GM21786 (cell line): Measurements from ENCODE around the gene COLEC12.

Source experiments
- ATAC-seq: cut with Tn5 transposase; IDR thresholded peaks from one replicate; pipeline ENCODE4 v1.9.1; 2021; ENCODE audit not compliant: unreplicated experiment

COLEC12 gene

GRCh38 chr18:446941-447560 is 53.5 kb downstream of the COLEC12 start:
- no peak for ATAC-seq

GRCh38 chr18:445055-445454 is 55.4 kb downstream of the COLEC12 start:
- no peak for ATAC-seq

- no peak for ATAC-seq
Measured at GRCh38 chr18:438571-438970, 61.9 kb downstream of the COLEC12 start.

DNA sequence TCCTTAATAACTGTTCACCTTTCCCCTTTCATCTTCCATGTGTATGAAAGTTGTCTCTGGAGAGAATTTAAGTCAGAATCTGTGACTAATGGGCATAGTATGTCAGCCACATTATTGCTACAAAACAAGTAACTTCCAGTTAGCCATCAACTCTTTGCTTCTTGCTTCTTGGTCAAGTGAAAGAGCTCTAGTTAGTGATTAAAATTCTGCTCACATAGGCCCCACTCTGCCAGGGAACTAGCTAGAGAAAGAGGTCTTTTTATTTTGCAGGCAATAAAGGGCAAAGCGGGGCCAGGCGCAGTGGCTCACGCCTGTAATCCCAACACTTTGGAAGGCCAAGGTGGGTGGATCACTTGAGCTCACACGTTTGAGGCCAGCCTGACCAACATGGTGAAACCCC is 64.6 kb downstream of the COLEC12 start:
- ATAC-seq: no peak

DNA sequence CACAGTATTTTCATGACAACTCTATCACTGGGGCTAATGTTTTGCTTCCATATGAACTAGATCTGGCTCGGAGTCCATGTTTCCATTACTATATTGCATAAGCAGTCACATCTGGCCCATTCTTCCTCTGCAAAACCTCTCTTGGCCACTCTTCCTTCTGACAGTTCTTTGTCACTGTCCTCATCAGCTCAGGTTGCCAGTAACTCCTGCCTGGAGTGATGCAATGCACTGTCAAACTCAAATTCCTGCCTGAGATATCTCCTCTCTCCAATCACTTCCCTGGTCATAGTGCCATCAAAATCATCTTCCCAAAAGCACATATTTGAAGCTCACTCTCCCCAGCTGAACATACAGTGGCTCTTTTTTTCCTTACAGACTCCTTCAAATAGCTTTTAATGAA is 66.1 kb downstream of the COLEC12 start:
- no peak for ATAC-seq

DNA sequence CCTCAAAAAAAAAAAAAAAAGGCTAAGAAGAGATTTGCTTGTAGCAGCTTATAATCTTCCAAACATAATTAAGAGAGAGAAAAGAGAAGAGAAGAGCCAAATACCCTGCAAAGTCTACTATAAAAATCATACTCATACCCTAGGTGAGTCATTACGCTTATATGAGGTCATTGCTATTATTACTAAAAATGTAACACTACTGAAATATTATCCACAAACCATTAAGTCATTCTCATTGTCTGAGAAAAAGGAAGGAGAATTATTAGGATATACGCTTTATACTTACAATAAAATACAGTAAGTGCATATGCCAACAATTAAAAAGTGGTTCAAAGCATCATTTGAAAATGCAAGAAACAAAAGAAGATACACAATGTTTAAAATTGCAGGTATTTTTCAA is 66.5 kb downstream of the COLEC12 start:
- no peak for ATAC-seq

GRCh38 chr18:433298-433697 is 67.2 kb downstream of the COLEC12 start:
- no peak for ATAC-seq

DNA sequence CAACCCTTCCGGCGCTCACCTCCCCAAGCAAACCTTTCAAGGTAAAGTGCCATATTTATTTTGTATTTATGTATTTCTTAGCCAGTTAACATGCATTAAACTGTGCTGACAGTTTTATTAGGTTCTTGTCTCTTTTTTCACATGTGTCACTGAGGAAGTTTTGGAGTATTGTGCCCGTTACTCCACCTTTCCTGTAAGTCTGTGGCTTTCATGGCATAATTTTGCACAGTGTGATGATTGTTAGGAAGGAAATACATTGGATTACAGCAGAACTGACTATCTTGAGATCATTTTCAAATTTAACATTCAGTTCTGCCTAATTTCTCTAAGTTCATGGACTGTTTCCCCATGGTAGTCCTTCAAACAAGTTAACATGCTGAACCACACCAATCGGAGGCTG is 67.7 kb downstream of the COLEC12 start:
- ATAC-seq: no peak

DNA sequence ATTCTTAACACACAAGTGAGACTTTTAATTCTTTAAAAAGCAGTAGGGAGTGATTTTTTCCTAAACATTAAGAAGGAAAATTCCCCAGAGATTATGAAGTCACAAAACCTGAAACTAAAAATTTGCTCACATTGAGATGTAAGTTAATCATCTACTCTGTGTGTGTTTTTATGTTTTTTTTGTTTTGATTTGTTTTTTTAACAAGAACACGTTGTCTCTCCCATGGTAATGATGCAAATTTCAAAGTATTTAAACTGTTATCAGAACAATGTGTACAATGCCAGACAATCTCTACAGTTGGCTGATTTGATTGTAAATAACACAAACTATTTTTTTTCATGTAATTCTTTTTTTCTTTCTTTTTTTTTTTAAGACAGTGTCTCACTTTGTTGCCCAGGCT is 71.5 kb downstream of the COLEC12 start:
- ATAC-seq: no peak

DNA sequence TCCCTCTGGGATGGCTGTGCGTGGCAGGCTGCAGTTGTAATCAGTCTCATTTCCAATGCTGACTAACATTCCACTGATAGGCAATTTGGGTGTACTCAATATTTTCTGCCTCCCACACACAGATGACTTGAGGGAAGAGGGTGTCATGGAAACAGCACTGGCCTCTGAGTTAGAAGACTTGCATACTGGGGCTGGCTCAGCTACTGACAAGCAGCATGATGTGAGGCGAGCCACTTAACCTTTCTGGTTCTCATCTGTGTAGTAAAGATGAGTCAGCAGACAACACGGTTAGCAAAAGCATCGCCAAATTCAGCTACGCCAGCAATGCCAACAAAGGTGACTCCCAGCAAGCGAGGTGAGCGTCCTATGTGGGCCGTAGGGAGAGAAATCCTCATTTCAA is 73.5 kb downstream of the COLEC12 start:
- no peak for ATAC-seq

DNA sequence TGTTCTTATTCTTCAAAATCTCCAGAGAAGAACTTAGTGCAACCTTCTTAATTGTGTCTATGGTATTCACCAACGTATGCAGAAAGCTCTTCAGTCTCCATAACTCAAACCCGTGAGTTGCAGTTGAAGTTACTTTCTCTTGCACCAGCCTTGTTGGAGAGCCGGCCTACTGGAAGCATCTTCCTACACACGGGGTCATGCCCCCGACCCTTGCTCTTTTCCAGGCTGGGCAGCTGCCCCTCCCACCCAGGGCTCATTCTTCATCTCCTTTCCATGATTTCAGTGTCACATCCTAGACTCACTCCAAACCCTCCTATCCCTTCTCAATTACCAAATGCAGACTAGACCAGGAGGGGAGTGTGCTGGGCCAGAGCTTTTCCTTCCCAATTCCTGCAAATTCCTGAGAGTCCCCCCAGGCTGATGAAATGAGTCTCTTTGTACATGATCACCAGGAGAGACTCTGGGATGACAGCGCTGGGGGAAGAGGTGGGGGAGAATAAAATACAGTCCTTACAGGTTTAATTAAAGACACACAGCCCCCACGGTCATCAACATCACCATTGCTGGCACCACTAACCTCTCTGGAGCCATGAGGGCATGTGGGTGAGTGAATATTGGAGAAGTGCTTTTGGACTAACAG is 75.3 kb downstream of the COLEC12 start:
- no peak for ATAC-seq

GRCh38 chr18:424668-425067 is 75.8 kb downstream of the COLEC12 start:
- no peak for ATAC-seq

GRCh38 chr18:424071-424661 is 76.3 kb downstream of the COLEC12 start:
- ATAC-seq: no peak

DNA sequence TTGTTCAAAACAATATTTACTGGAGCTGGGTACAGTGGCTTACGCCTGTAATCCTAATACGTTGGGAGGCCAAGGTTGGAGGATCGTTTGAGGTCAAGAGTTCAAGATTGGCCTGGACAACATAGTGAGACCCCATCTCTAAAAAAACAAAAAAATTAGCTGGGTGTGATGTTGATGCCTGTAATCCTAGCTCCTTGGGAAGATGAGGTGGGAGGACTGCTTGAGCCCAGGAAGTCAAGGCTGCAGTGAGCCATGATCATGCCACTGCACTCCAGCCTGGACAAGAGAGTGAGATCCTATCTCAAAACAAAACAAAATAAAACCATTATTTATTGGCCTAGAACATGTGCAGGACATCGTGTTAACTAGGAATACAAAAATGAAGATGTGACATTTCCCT is 77.5 kb downstream of the COLEC12 start:
- ATAC-seq: no peak

- ATAC-seq: no peak
Measured at GRCh38 chr18:421247-422155, 79.0 kb downstream of the COLEC12 start.

- no peak for ATAC-seq
Measured at GRCh38 chr18:420661-421246, 79.7 kb downstream of the COLEC12 start.

- no peak for ATAC-seq
Measured at GRCh38 chr18:419541-420175, 80.8 kb downstream of the COLEC12 start.

GRCh38 chr18:417495-417894 is 83.0 kb downstream of the COLEC12 start:
- no peak for ATAC-seq

GRCh38 chr18:416930-417329 is 83.6 kb downstream of the COLEC12 start:
- no peak for ATAC-seq

DNA sequence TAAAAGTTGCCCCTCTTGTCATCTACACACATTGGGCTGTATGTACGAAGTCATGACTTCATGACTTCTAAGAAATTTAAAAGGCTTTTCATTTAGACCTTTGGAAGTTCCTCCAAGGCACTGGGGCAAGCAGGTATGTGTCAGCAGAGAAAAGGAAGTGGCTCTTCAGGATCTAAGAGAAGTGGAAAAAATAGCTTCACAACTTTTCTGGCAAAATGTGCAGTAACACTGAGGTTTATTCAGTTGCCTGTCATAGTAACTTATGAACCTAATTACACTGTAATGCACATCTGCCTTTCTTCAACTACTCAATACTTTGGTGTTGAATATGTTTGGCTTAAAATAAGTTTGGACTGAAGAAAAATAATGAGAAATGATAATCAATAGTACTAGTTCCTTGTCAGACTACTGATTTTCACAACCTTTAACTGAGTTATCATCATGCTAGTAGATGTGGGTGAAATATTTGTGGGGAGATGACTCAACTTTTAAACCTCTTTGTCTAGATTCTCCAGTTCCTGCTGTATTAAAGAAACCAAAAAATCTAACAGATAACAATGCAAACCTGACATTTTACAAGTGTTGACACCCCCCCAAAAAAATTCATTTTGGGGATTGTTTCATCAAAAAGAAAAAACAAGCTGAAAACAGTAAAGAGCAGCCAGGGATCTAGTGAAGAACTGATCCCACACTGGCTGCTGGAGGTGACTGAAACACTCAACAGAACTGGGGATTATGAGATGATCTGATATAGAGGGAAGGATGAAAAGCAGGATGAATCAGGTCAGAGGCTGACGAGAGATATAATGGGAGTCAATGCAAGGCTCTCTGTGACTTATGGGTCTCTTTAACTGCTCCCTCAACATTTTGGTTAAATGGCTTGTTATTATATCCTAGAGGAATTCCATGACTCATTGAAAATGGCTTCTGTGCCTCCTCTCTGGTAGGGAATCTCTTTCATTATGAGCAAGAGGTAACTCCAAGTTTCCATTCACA is 84.6 kb downstream of the COLEC12 start:
- no peak for ATAC-seq
